Stimulated activated CD8-positive, alpha-beta memory T cell treated with anti-CD3 and anti-CD28 coated beads, Interleukin-2, amount 100 ng/mL, for 1 hour (primary cell): Measurements from ENCODE around the gene SERTAD4.
"Not testable (repeated sequence)": the region's sequence is repeated elsewhere in the genome, so short reads cannot be mapped to it uniquely, and the experiment has no call there.

Experiments used
- DNase-seq, 2 donors: peaks; one replicate each; pipeline ENCODE4 v3.0.0-alpha.2; 2020; ENCODE audit warnings: low read depth in 2 of 2

The SERTAD4 gene

GRCh38 chr1:210259561-210259960 is 27.0 kb downstream of the SERTAD4 start:
- DNase-seq: no peak

- DNase-seq: no peak
Measured at GRCh38 chr1:210260096-210260495, 27.5 kb downstream of the SERTAD4 start.

GRCh38 chr1:210262167-210262896 is 29.7 kb downstream of the SERTAD4 start:
- no peak for DNase-seq

GRCh38 chr1:210262897-210263272 is 30.3 kb downstream of the SERTAD4 start:
- DNase-seq: no peak

GRCh38 chr1:210263963-210264362 is 31.4 kb downstream of the SERTAD4 start:
- DNase-seq: no peak

DNA sequence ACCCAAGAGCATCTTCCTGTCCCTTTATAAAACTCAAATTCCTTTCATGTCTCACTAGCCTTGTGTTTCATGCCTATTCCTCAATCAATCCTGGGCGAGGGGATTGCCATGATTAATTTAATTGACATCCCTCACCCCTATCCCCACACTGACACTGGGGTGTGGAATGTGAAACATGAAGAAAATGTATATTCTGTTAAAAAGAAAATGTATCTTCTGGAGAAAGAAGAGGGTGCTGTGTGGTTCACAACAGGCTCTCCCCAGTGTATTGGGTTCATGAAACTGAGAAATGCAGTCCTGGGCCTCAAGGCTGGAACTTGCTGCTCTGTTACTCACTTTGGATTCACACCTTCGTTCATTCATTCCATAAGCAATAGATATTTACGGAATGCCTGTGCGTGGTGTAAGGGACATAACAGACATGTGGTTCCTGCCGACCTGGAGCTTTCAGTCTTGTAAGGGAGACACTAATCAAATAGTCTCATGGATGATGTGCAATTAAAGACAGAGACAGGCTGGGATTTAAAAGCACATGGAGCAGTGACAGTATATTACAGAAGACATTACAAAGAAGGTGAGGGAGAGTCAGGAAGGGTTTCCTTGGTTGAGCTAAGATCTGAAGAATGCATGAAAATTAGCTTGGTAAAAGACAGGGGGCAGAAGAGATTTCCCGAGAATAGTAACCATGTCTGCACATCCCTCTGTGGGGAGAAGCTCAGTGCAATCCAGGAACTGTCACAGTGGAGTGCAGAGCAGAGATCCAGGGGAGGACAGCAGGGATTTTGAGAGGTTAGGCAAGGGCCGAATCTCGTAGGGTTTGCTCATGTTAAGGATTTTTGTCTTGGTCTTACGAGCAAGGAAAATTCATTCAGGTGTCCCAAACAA is 32.1 kb downstream of the SERTAD4 start:
- DNase-seq: no peak

DNA sequence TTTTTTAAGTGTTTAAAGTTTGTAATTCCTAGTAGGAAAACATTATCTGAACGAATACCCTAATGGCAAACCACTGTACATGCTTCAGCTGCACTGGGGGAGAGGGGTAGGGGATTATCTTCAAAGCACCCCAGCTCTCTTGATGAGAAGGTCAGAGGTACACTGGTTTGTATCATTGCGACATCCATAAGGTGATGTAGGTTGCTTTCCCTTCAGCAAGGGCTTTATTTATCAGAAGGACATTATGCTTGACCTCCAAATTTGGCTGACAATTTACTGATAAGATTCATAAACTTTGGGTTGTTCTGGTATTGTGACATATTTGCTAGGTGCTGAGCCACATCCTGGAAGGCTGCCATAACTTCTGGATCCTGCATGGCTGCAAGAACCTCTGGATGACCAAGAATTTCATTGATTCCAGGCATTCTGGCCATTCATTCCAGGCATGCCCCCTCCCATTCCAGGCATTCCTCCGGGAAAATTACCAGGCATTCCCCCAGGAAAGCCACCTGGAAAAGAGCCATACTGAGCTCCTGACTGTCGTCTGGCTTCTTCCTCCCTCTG is 32.9 kb downstream of the SERTAD4 start:
- DNase-seq: not testable (repeated sequence)

DNA sequence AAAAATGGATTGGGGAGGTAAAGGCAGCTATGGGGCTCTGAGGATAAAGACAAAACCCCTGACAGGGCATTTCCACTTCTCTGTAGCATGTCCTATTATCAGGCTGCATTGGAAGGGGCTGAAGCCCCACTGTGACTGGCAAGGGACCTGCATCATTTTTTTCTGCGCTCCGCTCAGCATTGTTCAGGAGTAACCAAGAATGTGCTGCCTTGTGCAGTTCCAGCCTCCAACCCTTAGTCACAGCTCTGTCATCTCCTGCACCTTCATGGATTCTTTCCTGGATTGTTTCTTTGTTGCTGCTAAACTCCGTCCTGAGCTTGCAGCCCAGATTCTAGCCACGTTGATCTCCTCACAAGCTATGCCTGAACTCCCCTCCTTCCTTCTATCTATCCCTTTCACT is 37.4 kb downstream of the SERTAD4 start:
- no peak for DNase-seq

- no peak for DNase-seq
Measured at GRCh38 chr1:210272666-210273065, 40.1 kb downstream of the SERTAD4 start.

DNA sequence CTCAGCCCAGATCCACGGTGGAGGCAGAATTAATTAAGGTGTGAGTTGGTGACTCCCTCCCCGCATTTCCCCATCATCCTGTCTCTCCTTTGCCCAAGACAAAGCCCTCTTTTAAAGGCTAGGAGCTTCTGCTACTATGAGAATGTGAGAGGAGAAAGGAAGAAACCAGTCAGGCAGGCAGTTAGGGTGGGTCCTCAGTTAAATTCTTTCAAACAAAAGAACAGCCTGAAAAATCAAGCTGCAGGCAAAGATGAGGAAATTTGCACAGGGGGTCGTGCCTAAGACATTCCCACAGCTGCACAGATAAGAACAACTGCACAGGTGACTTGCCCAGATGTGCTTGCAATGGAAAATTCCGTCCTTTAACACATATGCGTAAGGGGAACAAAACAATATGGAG is 47.6 kb downstream of the SERTAD4 start:
- no peak for DNase-seq

DNA sequence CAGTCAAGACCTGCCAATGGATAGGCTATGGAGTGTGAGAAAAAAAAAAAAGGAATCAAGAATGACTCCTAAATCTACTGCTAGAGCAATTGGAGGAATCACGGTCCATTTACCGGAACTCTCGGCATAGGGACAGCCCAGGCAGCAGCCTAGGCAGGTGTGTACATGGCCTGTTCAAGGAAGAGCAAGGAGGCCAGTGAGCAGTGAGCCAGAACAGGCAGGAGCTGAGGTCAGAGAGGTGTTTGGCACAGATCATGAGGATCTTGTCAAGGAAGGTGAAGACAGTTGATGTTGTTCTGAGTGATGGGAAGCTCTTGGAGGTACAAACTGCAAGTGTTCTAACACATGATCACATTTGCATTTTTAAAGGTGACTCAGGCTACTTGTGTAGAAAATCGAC is 55.5 kb downstream of the SERTAD4 start:
- DNase-seq: no peak

- DNase-seq: no peak
Measured at GRCh38 chr1:210289248-210289647, 56.7 kb downstream of the SERTAD4 start.

DNA sequence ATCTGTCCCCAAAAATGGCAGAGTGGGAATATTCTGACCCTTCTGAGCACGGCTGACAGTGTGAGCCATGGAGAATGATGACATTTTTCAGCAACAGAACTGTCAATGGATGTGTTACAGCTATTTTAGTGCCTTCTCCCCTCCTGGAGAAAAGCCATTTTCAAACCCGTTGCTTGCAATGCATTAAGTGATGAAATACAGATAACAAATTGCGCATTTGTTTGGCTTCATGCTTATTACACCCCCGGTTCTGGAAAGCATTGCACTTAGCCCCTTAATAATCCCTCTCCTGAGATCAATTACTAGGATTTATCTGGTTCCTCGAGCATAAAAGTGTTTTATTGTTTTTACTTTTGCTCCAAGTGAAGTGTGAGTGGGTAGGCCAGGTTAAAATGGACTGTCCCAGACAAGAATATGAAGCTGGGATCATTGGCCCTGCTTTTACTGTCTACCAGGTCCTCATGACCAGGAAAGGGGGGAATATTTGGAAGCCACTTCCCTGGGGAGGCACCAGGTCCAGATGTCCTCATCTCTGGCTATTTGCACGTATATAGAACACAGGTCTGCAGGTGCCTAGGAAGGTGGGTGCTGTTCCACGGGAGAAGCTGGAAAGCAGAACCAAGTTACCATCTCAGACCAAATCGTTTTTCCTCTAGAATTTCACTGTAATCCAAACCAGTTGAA is 58.6 kb downstream of the SERTAD4 start:
- no peak for DNase-seq

GRCh38 chr1:210291786-210292230 is 59.2 kb downstream of the SERTAD4 start:
- DNase-seq: no peak

DNA sequence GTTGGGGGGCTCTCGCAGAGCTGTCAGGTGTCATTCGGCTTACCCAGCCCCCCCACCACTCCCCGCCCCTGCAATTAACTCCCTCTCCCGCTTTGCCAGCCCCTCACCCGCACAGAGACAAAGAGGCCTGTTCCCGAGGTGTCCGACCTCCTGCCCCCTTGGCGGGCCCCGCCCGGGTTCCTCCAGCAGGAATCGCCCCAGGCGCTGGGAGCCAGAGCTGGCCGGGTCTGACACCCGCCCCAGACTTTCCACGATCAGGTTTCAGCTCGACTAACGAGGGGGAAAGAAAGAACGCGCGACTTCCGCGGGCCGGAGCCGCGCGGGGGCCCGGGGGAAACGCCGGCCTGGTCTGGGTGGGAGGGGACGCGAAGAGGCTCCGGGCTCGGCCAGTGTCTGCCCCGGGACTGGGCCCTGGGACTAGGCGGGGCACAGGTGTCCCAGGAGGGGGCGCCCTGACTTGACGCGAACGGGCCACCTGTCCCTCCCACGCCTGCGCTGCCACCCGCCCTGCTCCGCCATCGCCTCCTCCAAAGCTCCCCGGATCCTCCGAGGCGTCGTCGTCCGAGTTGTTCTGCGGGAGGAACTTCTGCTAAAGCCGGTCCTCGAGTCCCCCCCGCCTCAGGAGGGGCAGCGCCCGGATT is 59.8 kb downstream of the SERTAD4 start:
- no peak for DNase-seq

- no peak for DNase-seq
Measured at GRCh38 chr1:210293171-210293607, 60.6 kb downstream of the SERTAD4 start.

- no peak for DNase-seq
Measured at GRCh38 chr1:210294999-210295745, 62.6 kb downstream of the SERTAD4 start.
